NCI-H446 treated with DMSO at 0.1 percent for 48 hours (cell line): ENCODE measurements around the gene AKAP17A.

Source experiments
- DNase-seq: peaks from one replicate; lab custom pipeline; 2025; lab: John Stamatoyannopoulos, UW

AKAP17A gene

GRCh38 chrX:1582686-1583437 is 8.5 kb upstream of the AKAP17A start:
- DNase-seq, result no peak

- no peak for DNase-seq
Observed at GRCh38 chrX:1584237-1585011, 7.0 kb upstream of the AKAP17A start.

GRCh38 chrX:1587161-1587560 is 4.2 kb upstream of the AKAP17A start:
- DNase-seq, result no peak

GRCh38 chrX:1589356-1590130 is 1.9 kb upstream of the AKAP17A start:
- no peak for DNase-seq

DNA sequence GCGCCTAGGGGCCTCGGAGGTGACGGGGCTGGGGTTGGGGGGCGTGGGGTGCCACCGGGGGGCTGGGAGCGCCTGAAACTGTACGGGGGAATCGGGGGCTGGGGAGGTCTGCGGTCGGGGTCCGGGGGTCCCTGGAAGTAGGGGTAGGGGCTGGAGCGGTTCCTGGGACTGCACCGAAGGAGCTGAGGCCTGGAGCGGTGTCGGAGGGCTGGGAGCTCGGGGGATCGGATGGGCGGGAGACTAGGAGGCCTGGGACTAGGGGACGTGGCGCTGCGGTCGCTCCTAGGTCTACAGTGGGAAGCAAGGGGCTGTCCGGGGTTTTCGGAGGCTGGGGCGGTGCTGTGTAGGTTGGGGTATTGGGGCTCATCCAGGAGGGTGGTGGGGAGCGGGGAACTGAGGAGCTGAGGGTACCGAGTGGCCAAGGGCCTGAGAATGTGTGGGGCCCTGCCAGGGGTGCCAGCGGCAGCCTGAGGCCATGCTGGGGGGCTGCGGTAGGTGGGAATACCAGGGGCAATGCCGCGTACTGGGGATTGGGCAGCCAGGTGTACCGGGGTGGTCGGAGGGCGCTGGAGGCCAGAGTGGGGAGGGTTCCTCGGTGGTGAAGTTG is 562 bp downstream of the AKAP17A start:
- DNase-seq, result no peak

- no peak for DNase-seq
Observed at GRCh38 chrX:1592470-1593142, 1.2 kb downstream of the AKAP17A start.

- DNase-seq, result no peak
Observed at GRCh38 chrX:1593286-1594271, 2.2 kb downstream of the AKAP17A start.

GRCh38 chrX:1595711-1596060 is 4.3 kb downstream of the AKAP17A start:
- DNase-seq, result no peak

GRCh38 chrX:1596676-1597344 is 5.4 kb downstream of the AKAP17A start:
- no peak for DNase-seq

GRCh38 chrX:1597345-1598020 is 6.1 kb downstream of the AKAP17A start:
- no peak for DNase-seq

DNA sequence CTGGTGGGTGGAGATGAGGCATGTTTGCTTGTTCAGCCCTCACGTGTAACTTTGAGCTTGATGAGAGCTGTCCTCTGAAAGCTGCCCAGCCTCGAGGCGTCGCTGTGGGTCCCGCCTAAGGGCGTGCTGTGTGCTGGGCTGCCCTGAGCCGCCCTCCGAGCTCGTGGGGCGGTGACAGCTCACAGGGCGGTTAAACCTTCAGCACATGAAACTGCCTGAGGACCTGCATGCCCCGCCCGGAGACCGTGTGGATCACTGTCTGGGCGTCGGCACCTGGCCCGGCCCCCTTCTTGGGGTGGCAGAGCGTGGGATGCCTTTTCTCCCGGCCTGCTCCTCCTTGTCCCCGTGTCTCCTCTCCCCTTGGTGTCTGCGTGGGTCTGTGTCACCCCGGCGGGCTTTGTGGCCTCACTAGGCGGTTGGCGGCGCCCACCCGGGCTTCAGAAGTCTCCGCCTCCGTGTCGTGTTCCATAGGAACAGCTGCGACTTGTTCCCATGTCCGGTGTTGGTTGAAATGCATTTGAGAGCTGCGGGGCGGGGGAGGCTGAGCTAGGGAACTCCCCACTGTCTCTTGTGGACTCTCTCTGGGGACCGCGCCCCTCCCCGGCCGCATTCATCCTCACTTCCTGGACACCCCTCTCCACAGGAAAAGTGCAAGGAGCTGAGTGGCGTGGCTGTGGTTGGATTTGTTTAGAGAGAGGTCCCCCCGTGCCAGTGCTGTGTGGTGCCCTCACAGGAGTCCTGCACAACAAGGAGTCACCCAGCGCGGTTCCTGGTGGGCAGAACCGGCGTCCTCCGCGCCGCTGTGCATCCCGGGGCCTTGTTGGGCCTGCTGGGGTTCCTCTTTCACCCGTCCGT is 6.8 kb downstream of the AKAP17A start:
- DNase-seq, result no peak

DNA sequence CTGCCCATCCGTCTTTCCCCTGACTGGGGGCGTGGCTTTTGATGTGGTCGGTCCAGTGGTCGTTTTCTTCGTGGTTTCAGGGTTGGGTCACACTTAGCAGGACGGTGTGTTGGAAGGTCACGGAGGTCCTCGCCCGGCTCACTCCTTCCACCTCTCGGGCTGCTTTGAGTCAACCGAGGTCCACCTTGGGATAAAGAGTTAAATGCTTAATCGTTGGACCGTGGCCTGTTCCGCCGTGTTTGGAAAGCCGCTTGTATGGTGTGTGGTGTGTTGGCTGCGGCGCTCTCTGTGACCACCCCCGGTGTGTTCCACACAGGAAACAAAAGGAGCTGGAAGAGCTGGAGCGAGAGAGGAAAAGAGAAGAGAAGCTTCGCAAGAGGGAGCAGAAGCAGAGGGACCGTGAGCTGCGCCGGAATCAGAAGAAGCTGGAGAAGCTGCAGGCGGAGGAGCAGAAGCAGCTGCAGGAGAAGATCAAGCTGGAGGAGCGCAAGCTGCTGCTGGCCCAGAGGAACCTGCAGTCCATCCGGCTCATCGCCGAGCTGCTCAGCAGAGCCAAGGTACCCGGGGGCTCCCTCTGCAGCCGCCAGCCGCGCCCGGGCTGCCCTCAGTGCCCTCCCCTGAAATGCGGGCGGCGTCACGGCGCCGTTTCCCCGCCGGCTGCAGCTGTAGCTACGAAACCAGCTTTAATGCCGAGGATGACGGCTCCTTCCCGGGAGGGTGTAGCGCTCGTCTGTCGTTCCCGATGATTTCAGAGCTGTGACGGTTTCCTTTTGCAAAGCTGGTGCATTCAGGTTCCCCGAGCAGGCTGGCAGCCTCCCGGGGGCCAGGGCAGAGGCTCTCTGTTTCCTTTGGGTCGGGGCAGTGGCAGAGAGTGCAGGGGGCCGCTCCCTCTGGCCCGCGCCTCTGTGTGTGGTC is 7.7 kb downstream of the AKAP17A start:
- DNase-seq, result no peak

- DNase-seq, result no peak
Observed at GRCh38 chrX:1599791-1600405, 8.5 kb downstream of the AKAP17A start.

DNA sequence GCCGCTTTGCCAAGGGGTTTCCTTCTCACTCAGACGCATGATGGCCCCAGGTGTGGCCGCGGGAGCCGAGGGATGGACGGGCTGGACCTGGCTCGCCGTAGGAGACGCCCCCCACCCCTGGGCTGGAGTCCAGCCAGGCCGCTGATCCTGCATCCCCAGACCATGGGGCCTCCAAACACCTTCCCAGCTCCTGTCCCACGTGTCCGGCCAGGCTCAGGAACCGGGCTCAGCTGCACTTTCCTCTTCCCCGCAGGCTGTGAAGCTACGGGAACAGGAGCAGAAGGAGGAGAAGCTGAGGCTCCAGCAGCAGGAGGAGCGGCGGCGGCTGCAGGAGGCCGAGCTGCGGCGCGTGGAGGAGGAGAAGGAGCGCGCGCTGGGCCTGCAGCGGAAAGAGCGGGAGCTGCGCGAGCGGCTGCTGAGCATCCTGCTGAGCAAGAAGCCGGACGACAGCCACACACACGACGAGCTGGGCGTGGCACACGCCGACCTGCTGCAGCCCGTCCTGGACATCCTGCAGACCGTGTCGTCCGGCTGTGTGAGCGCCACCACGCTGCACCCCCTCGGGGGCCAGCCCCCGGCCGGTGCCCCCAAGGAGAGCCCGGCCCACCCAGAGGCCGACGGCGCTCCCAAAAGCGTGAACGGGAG is 9.1 kb downstream of the AKAP17A start:
- DNase-seq, result no peak

GRCh38 chrX:1601051-1601767 is 9.8 kb downstream of the AKAP17A start:
- no peak for DNase-seq

GRCh38 chrX:1601768-1602085 is 10.3 kb downstream of the AKAP17A start:
- DNase-seq, result no peak
